WTC11 (cell line): ENCODE results near the gene PARD6A. TPM values are rescaled to one million over a fixed set of nuclear protein-coding genes. Genes with fewer than 3 reads are reported as not detected.

Source experiments
- ATAC-seq: fragments of 200-7000 bp; cut with Tn5 transposase; 2 replicates; pipeline ENCODE4 v1.10.0; 2021; ENCODE audit warnings: mild to moderate bottlenecking, moderate library complexity
- CTCF ChIA-PET: fragments of 300-600 bp; sonication (Branson Sonifier 250); formaldehyde crosslinking; loops from one replicate; lab custom pipeline; 2021; ENCODE audit warnings: antibody characterized with exemption; lab: Charles Lee
- POLR2A ChIA-PET: fragments of 350-600 bp; sonication (Branson Sonifier 250); formaldehyde crosslinking; loops from one replicate; lab custom pipeline; 2021; ENCODE audit warnings: antibody characterized with exemption; lab: Charles Lee
- DNase-seq: peaks from one replicate; pipeline ENCODE4 v3.0.0; 2021; ENCODE audit warnings: low spot score
- H3K27ac Mint-ChIP-seq: 2 replicates; pipeline ENCODE4 v1.8.0; 2021; ENCODE audit warnings: mixed read lengths
- H3K27me3 Mint-ChIP-seq: 2 replicates; pipeline ENCODE4 v1.8.0; 2021; ENCODE audit warnings: low read depth, mild to moderate bottlenecking, moderate library complexity, mixed read lengths
- H3K36me3 Mint-ChIP-seq: 2 replicates; pipeline ENCODE4 v1.8.0; 2021; ENCODE audit warnings: mixed read lengths
- H3K4me1 Mint-ChIP-seq: 2 replicates; pipeline ENCODE4 v1.8.0; 2022; ENCODE audit warnings: mixed read lengths
- H3K4me3 Mint-ChIP-seq: 2 replicates; pipeline ENCODE4 v1.8.0; 2021; ENCODE audit warnings: mild to moderate bottlenecking, moderate library complexity, mixed read lengths
- H3K9me3 Mint-ChIP-seq: 2 replicates; pipeline ENCODE4 v1.8.0; 2021; ENCODE audit warnings: mixed read lengths
- ETV6 ChIP-seq: sonication (generic); formaldehyde crosslinking; IDR thresholded peaks from 2 replicates; pipeline ENCODE4 v1.8.1; 2022; ENCODE audit warnings: mild to moderate bottlenecking, missing genetic modification reagents
- MXD4 ChIP-seq: fragments of 250-450 bp; sonication (Bioruptor Pico); IDR thresholded peaks from 2 replicates; pipeline ENCODE4 v1.8.0; 2021; ENCODE audit warnings: mild to moderate bottlenecking, moderate library complexity, borderline replicate concordance
- NFATC4 ChIP-seq: fragments of 250-450 bp; sonication (Bioruptor Pico); IDR thresholded peaks from 2 replicates; pipeline ENCODE4 v1.9.0; 2021; ENCODE audit warnings: mild to moderate bottlenecking
- NR2C2 ChIP-seq: sonication (generic); formaldehyde crosslinking; IDR thresholded peaks from 2 replicates; pipeline ENCODE4 v1.8.0; 2022; ENCODE audit warnings: mild to moderate bottlenecking, missing genetic modification reagents
- SMAD3 ChIP-seq: sonication (generic); formaldehyde crosslinking; IDR thresholded peaks from 2 replicates; pipeline ENCODE4 v1.8.0; 2022; ENCODE audit warnings: missing genetic modification reagents, mild to moderate bottlenecking, borderline replicate concordance
- SMAD4 ChIP-seq: sonication (generic); formaldehyde crosslinking; IDR thresholded peaks from 2 replicates; pipeline ENCODE4 v1.8.0; 2022; ENCODE audit warnings: mild to moderate bottlenecking, missing genetic modification reagents
- ZNF232 ChIP-seq: sonication (generic); formaldehyde crosslinking; IDR thresholded peaks from 2 replicates; pipeline ENCODE4 v1.8.0; 2022; ENCODE audit warnings: mild to moderate bottlenecking, missing genetic modification reagents
- ZNF396 ChIP-seq: fragments of 250-450 bp; sonication (Bioruptor Pico); IDR thresholded peaks from 2 replicates; pipeline ENCODE4 v1.8.0; 2021; ENCODE audit warnings: mild to moderate bottlenecking, moderate library complexity, borderline replicate concordance
- ZNF416 ChIP-seq: fragments of 250-450 bp; sonication (Bioruptor Pico); IDR thresholded peaks from 2 replicates; pipeline ENCODE4 v1.9.0; 2021; ENCODE audit warnings: mild to moderate bottlenecking, inconsistent platforms
- total RNA-seq: library from RNA; stranded (reverse); gene quantifications from 3 replicates; pipeline ENCODE4 v1.2.3, GENCODE V29; 2021
- TF ChIP-seq, protein P1 (sequence below): sonication (generic); formaldehyde crosslinking; IDR thresholded peaks from 2 replicates; pipeline ENCODE4 v1.8.0; 2023; ENCODE audit warnings: missing genetic modification reagents, mild to moderate bottlenecking, borderline replicate concordance
- TF ChIP-seq, protein P2 (sequence below): sonication (generic); formaldehyde crosslinking; IDR thresholded peaks from 2 replicates; pipeline ENCODE4 v1.8.0; 2022; ENCODE audit warnings: missing genetic modification reagents
- TF ChIP-seq, protein P3 (sequence below): sonication (generic); formaldehyde crosslinking; IDR thresholded peaks from 2 replicates; pipeline ENCODE4 v1.8.1; 2022; ENCODE audit warnings: low read depth, missing genetic modification reagents, borderline replicate concordance
- TF ChIP-seq, protein P4 (sequence below): sonication (generic); formaldehyde crosslinking; IDR thresholded peaks from 2 replicates; pipeline ENCODE4 v1.8.1; 2023; ENCODE audit warnings: mild to moderate bottlenecking, missing genetic modification reagents, moderate library complexity
- TF ChIP-seq, protein P5 (sequence below): sonication (generic); formaldehyde crosslinking; IDR thresholded peaks from 2 replicates; pipeline ENCODE4 v1.8.1; 2022; ENCODE audit warnings: mild to moderate bottlenecking, missing genetic modification reagents, moderate library complexity, borderline replicate concordance

Gene PARD6A
- total RNA-seq, 1 experiment from 2014 or later: 17.1 TPM

GRCh38 chr16:67654403-67654911 lies 6.3 kb upstream of the PARD6A start (continued):
- TF ChIP-seq, protein P1, sequence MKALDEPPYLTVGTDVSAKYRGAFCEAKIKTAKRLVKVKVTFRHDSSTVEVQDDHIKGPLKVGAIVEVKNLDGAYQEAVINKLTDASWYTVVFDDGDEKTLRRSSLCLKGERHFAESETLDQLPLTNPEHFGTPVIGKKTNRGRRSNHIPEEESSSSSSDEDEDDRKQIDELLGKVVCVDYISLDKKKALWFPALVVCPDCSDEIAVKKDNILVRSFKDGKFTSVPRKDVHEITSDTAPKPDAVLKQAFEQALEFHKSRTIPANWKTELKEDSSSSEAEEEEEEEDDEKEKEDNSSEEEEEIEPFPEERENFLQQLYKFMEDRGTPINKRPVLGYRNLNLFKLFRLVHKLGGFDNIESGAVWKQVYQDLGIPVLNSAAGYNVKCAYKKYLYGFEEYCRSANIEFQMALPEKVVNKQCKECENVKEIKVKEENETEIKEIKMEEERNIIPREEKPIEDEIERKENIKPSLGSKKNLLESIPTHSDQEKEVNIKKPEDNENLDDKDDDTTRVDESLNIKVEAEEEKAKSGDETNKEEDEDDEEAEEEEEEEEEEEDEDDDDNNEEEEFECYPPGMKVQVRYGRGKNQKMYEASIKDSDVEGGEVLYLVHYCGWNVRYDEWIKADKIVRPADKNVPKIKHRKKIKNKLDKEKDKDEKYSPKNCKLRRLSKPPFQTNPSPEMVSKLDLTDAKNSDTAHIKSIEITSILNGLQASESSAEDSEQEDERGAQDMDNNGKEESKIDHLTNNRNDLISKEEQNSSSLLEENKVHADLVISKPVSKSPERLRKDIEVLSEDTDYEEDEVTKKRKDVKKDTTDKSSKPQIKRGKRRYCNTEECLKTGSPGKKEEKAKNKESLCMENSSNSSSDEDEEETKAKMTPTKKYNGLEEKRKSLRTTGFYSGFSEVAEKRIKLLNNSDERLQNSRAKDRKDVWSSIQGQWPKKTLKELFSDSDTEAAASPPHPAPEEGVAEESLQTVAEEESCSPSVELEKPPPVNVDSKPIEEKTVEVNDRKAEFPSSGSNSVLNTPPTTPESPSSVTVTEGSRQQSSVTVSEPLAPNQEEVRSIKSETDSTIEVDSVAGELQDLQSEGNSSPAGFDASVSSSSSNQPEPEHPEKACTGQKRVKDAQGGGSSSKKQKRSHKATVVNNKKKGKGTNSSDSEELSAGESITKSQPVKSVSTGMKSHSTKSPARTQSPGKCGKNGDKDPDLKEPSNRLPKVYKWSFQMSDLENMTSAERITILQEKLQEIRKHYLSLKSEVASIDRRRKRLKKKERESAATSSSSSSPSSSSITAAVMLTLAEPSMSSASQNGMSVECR (CRISPR knock-in tag): no peak
- TF ChIP-seq ETV6 (CRISPR knock-in tag) (no peak), MXD4 (CRISPR knock-in tag) (no peak)
- TF ChIP-seq, protein P2, sequence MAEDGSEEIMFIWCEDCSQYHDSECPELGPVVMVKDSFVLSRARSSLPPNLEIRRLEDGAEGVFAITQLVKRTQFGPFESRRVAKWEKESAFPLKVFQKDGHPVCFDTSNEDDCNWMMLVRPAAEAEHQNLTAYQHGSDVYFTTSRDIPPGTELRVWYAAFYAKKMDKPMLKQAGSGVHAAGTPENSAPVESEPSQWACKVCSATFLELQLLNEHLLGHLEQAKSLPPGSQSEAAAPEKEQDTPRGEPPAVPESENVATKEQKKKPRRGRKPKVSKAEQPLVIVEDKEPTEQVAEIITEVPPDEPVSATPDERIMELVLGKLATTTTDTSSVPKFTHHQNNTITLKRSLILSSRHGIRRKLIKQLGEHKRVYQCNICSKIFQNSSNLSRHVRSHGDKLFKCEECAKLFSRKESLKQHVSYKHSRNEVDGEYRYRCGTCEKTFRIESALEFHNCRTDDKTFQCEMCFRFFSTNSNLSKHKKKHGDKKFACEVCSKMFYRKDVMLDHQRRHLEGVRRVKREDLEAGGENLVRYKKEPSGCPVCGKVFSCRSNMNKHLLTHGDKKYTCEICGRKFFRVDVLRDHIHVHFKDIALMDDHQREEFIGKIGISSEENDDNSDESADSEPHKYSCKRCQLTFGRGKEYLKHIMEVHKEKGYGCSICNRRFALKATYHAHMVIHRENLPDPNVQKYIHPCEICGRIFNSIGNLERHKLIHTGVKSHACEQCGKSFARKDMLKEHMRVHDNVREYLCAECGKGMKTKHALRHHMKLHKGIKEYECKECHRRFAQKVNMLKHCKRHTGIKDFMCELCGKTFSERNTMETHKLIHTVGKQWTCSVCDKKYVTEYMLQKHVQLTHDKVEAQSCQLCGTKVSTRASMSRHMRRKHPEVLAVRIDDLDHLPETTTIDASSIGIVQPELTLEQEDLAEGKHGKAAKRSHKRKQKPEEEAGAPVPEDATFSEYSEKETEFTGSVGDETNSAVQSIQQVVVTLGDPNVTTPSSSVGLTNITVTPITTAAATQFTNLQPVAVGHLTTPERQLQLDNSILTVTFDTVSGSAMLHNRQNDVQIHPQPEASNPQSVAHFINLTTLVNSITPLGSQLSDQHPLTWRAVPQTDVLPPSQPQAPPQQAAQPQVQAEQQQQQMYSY (CRISPR knock-in tag): no peak

DNA sequence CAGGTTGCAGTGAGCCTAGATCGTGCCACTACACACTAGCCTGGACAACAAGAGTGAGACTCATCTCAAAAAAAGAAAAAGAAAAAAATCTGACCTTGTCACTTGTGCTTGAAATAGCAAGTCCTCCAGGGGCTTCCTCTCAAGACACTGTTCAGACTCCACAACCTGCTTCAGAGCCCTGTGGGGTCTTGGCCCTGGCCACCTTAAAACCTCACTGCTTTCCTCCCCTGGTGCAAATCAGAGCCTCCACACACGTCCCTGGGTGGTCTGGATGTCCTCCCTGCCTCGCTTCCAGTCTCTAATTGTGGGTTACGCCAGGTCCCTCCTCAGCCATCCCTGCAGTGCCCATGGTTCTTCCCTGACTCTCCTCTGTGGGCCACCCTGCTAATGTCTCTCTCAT lies 5.4 kb upstream of the PARD6A start:
- DNase-seq (no peak), ATAC-seq (no peak)
- ChIA-PET CTCF (interaction anchor here (1.4 to 2.1 kb wide), 2 partner anchors 8 to 134 kb away, joined by 6 to 8 read pairs; no protein-coding TSS in a partner anchor), POLR2A (no interaction called here)
- H3K27ac Mint-ChIP-seq: no peak overlapping the region
- no peaks in the 10 kb centered on the region for H3K9me3 Mint-ChIP-seq
- peaks cover 48% of the 10 kb centered on the region for H3K27me3 Mint-ChIP-seq
- H3K4me1 Mint-ChIP-seq: peaks cover 11% of the 10 kb centered on the region; the same call in 1 of the 2 replicates
- TF ChIP-seq NFATC4 (CRISPR knock-in tag): no peak
- TF ChIP-seq ZNF396 (CRISPR knock-in tag): no peak
- TF ChIP-seq SMAD3 (CRISPR knock-in tag): no peak
- TF ChIP-seq, protein P3, sequence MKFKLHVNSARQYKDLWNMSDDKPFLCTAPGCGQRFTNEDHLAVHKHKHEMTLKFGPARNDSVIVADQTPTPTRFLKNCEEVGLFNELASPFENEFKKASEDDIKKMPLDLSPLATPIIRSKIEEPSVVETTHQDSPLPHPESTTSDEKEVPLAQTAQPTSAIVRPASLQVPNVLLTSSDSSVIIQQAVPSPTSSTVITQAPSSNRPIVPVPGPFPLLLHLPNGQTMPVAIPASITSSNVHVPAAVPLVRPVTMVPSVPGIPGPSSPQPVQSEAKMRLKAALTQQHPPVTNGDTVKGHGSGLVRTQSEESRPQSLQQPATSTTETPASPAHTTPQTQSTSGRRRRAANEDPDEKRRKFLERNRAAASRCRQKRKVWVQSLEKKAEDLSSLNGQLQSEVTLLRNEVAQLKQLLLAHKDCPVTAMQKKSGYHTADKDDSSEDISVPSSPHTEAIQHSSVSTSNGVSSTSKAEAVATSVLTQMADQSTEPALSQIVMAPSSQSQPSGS: no peak
- TF ChIP-seq SMAD4: no peak
- peak overlapping the region; percentile 2; the same call in 1 of the 2 replicates for H3K4me3 Mint-ChIP-seq
- 0 out of 2 replicates have a peak, but pooled peaks cover 4% of the 10 kb centered on the region for H3K36me3 Mint-ChIP-seq

- no peak for ATAC-seq
- Mint-ChIP-seq H3K36me3 (0 out of 2 replicates have a peak, but pooled peaks cover 4% of the 10 kb centered on the region), H3K4me3 (no peak overlapping the region), H3K9me3 (no peaks in the 10 kb centered on the region), H3K4me1 (peaks cover 13% of the 10 kb centered on the region), H3K27me3 (peaks cover 37% of the 10 kb centered on the region), H3K27ac (no peak overlapping the region)
- CTCF ChIA-PET: interaction anchor here (1.1 kb wide), 1 partner anchor 135 kb away, joined by 3 read pairs; no protein-coding TSS in a partner anchor
- POLR2A ChIA-PET: no interaction called here
- DNase-seq: no peak
- no peak for TF ChIP-seq NR2C2 (CRISPR knock-in tag)
- TF ChIP-seq ZNF416 (CRISPR knock-in tag): no peak
- no peak for TF ChIP-seq ZNF232 (CRISPR knock-in tag)
- TF ChIP-seq, protein P3: no peak
- TF ChIP-seq, protein P4, sequence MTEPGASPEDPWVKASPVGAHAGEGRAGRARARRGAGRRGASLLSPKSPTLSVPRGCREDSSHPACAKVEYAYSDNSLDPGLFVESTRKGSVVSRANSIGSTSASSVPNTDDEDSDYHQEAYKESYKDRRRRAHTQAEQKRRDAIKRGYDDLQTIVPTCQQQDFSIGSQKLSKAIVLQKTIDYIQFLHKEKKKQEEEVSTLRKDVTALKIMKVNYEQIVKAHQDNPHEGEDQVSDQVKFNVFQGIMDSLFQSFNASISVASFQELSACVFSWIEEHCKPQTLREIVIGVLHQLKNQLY (CRISPR knock-in tag): no peak
- TF ChIP-seq, protein P5, sequence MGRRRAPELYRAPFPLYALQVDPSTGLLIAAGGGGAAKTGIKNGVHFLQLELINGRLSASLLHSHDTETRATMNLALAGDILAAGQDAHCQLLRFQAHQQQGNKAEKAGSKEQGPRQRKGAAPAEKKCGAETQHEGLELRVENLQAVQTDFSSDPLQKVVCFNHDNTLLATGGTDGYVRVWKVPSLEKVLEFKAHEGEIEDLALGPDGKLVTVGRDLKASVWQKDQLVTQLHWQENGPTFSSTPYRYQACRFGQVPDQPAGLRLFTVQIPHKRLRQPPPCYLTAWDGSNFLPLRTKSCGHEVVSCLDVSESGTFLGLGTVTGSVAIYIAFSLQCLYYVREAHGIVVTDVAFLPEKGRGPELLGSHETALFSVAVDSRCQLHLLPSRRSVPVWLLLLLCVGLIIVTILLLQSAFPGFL (CRISPR knock-in tag): no peak
- no peak for TF ChIP-seq SMAD3 (CRISPR knock-in tag)
Observed at GRCh38 chr16:67656344-67657016, 4.3 kb upstream of the PARD6A start.
